Measurements from ENCODE around the gene ARHGEF6.

The ARHGEF6 gene

GRCh38 chrX:136687457-136687856, 93.3 kb downstream of the ARHGEF6 start:
- no peak for DNase-seq

- DNase-seq = no peak
Observed at GRCh38 chrX:136684120-136684519, 96.6 kb downstream of the ARHGEF6 start.

GRCh38 chrX:136679531-136679930, 101.2 kb downstream of the ARHGEF6 start:
- no peak for DNase-seq

GRCh38 chrX:136674270-136674985, 106.3 kb downstream of the ARHGEF6 start:
- no peak for DNase-seq

GRCh38 chrX:136671006-136671610, 109.6 kb downstream of the ARHGEF6 start:
- DNase-seq = no peak

- DNase-seq = no peak
Observed at GRCh38 chrX:136667446-136668168, 113.1 kb downstream of the ARHGEF6 start.

GRCh38 chrX:136666088-136666487, 114.6 kb downstream of the ARHGEF6 start:
- DNase-seq = no peak

- no peak for DNase-seq
Observed at GRCh38 chrX:136665258-136665900, 115.4 kb downstream of the ARHGEF6 start.

GRCh38 chrX:136662976-136663375, 117.8 kb downstream of the ARHGEF6 start:
- DNase-seq = no peak

- no peak for DNase-seq
Observed at GRCh38 chrX:136662104-136662503, 118.6 kb downstream of the ARHGEF6 start.

GRCh38 chrX:136660896-136661295, 119.8 kb downstream of the ARHGEF6 start:
- DNase-seq = no peak

GRCh38 chrX:136659174-136659573, 121.6 kb downstream of the ARHGEF6 start:
- DNase-seq = no peak

GRCh38 chrX:136658151-136658550, 122.6 kb downstream of the ARHGEF6 start:
- no peak for DNase-seq

GRCh38 chrX:136656361-136656964, 124.3 kb downstream of the ARHGEF6 start:
- DNase-seq = no peak

GRCh38 chrX:136652822-136653723, 127.7 kb downstream of the ARHGEF6 start:
- DNase-seq = no peak

- no peak for DNase-seq
Observed at GRCh38 chrX:136650811-136651210, 129.9 kb downstream of the ARHGEF6 start.

GRCh38 chrX:136647677-136648360, 132.9 kb downstream of the ARHGEF6 start, which contains the start of gene CD40LG:
CD40LG (plus strand) TSS chrX:136648158; CDS start chrX:136648249, 91 bp downstream.
- no peak for DNase-seq

- DNase-seq = no peak
Observed at GRCh38 chrX:136646602-136647239, 134.0 kb downstream of the ARHGEF6 start.

GRCh38 chrX:136643243-136643642, 137.5 kb downstream of the ARHGEF6 start:
- DNase-seq = no peak

GRCh38 chrX:136639506-136640176, 141.1 kb downstream of the ARHGEF6 start:
- DNase-seq = no peak

Measured in DMS53 (cell line).